Activated naive CD4-positive, alpha-beta T cell treated with anti-CD3 and anti-CD28 coated beads for 36 hours (primary cell): Measurements from ENCODE around the gene TULP3. TPM values are rescaled to one million over a fixed set of nuclear protein-coding genes. Genes with fewer than 3 reads are reported as not detected.
A peak's percentile ranks its signal among the peaks of the same experiment; 100 is the strongest.
"Not testable (repeated sequence)": the region's sequence is repeated elsewhere in the genome, so short reads cannot be mapped to it uniquely, and the experiment has no call there.

ENCODE experiments used
- CTCF ChIA-PET: fragments of 350-600 bp; sonication (Branson Sonifier 250); formaldehyde crosslinking; loops from one replicate; lab custom pipeline; 2021; ENCODE audit warnings: antibody characterized with exemption; lab: Charles Lee
- DNase-seq: peaks from one replicate; pipeline ENCODE4 v3.0.0-alpha.2; 2020
- H3K27ac Mint-ChIP-seq: one replicate; pipeline ENCODE4 v1.8.0; 2021; ENCODE audit warnings: mild to moderate bottlenecking, mixed read lengths
- H3K27me3 Mint-ChIP-seq: one replicate; pipeline ENCODE4 v1.8.0; 2021; ENCODE audit warnings: low read depth, mixed read lengths
- H3K36me3 Mint-ChIP-seq: one replicate; pipeline ENCODE4 v1.8.0; 2021; ENCODE audit warnings: low read depth, mixed read lengths
- H3K4me1 Mint-ChIP-seq: one replicate; pipeline ENCODE4 v1.8.0; 2021; ENCODE audit warnings: low read depth, mixed read lengths
- H3K4me3 Mint-ChIP-seq: one replicate; pipeline ENCODE4 v1.8.0; 2021; ENCODE audit warnings: mild to moderate bottlenecking, moderate library complexity, mixed read lengths
- H3K9me3 Mint-ChIP-seq: one replicate; pipeline ENCODE4 v1.8.0; 2021; ENCODE audit warnings: mixed read lengths
- intact Hi-C: fragments of 100-400 bp; cut with micrococcal nuclease; formaldehyde crosslinking; loops from one replicate; pipeline ENCODE4 v1.15.1; 2023
- total RNA-seq, 2 experiments: library from RNA; stranded (reverse); gene quantifications; one replicate each; pipeline ENCODE4 v1.2.3, GENCODE V29; 2021

Gene TULP3
- total RNA-seq, 2 experiments from 2014 or later, result 4.1 to 4.4 TPM

DNA sequence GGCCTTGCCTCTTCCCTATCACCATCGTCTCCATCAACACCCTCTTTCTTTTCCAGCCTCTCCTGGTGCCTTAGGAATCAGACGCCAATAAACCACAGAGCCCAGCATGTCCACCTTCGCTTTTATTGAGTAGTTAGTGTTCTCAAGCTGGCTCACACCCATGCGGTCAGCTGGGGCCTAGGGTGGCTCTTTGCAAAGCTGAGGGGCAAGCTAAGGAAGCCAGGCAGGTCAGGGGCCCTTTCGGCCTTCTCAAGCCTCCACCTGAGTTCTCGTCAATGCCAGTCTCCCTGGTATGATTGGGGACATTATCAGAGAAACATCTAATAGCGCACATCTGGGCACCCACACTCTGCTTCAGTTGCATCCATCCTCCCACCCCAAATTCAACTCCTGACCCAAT, 33.1 kb upstream of the TULP3 start:
- Mint-ChIP-seq H3K4me1 (peaks cover 2% of the 10 kb centered on the region), H3K27ac (no peak overlapping the region), H3K4me3 (no peak overlapping the region), H3K36me3 (peaks cover 24% of the 10 kb centered on the region), H3K27me3 (no peaks in the 10 kb centered on the region), H3K9me3 (no peaks in the 10 kb centered on the region)
- intact Hi-C loops, result no loop called here
- CTCF ChIA-PET, result interaction anchor here (1.1 to 1.6 kb wide), 2 partner anchors 10 to 87 kb away, joined by 3 to 4 read pairs; no protein-coding TSS in a partner anchor
- no peak for DNase-seq

DNA sequence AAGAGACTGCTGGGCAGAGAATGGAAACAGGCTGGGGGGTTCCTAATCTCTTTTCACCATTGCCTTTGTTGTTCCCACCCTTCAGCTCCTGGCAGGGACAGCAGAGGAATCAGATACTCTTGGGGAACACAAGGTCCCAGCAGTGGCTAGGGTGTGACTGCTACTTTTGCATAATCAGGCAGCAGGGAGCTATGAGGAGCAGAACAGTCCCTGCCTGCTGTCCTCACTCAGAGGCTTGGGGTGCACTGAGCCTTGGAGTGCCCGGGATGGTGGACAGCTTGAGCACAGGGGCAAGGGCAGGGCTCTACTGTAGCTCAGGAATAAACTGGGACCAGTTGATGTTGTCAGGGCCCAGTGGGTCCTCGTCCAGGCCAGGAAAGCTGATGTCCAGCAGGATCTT, 32.4 kb upstream of the TULP3 start:
- Mint-ChIP-seq H3K27ac (peak overlapping the region; percentile 41), H3K4me3 (no peak overlapping the region)
- intact Hi-C loops, result no loop called here

DNA sequence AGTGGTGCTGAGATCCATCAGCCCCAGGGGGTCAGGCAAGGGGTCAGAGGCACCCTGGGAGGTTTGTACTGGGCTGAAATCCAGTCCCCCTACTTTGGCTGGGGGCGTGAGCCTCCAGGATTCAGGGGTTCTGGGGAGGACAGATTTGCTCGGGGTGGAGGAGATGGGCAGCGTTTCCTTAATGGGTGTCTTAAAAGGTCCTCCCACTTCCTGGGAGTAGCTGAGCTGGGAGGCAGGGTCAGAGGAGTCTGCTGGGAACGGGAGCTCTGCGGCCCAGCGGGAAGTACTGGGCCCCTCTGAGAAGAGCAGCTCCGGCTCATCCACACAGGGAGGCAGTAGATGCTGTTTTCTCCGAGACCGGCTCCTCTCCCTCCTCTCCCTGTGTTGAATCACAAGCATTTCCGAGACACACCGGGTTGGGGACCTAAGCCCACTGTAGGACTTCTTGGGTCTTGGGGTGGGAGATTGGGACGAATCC, 31.7 kb upstream of the TULP3 start:
- Mint-ChIP-seq H3K27ac (peak overlapping the region; percentile 61), H3K36me3 (peaks cover 36% of the 10 kb centered on the region), H3K4me1 (no peaks in the 10 kb centered on the region), H3K27me3 (no peaks in the 10 kb centered on the region), H3K9me3 (no peaks in the 10 kb centered on the region), H3K4me3 (no peak overlapping the region)
- CTCF ChIA-PET, result interaction anchor here (0.6 to 1.6 kb wide), 2 partner anchors 9 to 86 kb away, joined by 3 to 4 read pairs; no protein-coding TSS in a partner anchor
- intact Hi-C loops, result no loop called here
- no peak for DNase-seq

More for the DNA sequence above, 32.4 kb upstream of the TULP3 start:
- DNase-seq, result no peak
- Mint-ChIP-seq H3K36me3 (peaks cover 31% of the 10 kb centered on the region), H3K9me3 (no peaks in the 10 kb centered on the region), H3K27me3 (no peaks in the 10 kb centered on the region), H3K4me1 (peaks cover 2% of the 10 kb centered on the region)
- CTCF ChIA-PET, result interaction anchor here (1.6 kb wide), 1 partner anchor 86 kb away, joined by 4 read pairs; no protein-coding TSS in a partner anchor

DNA sequence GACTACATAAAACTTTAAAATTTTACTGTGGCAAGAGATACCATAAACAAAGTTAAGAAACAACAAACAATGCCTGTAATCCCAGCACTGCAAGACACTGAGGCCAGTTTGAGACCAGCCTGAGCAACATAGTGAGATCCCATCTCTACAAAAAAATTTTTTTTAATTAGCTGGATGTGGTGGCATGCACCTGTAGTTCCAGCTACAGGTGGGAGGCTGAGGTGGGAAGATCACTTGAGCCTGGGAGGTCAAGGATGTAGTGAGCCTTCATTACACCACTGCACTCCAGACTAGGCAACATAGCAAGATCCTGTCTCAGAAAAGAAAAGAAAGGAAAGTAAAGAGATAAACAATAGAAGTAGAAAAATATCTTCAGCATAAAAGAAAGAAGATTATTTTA, 30.5 kb upstream of the TULP3 start:
- no peak for DNase-seq
- no peaks in the 10 kb centered on the region for H3K4me1 Mint-ChIP-seq
- no peaks in the 10 kb centered on the region for H3K9me3 Mint-ChIP-seq
- H3K36me3 Mint-ChIP-seq, result peaks cover 47% of the 10 kb centered on the region
- intact Hi-C loops, result no loop called here
- no peak overlapping the region for H3K27ac Mint-ChIP-seq
- no peaks in the 10 kb centered on the region for H3K27me3 Mint-ChIP-seq
- no peak overlapping the region for H3K4me3 Mint-ChIP-seq
- CTCF ChIA-PET, result no interaction called here

DNA sequence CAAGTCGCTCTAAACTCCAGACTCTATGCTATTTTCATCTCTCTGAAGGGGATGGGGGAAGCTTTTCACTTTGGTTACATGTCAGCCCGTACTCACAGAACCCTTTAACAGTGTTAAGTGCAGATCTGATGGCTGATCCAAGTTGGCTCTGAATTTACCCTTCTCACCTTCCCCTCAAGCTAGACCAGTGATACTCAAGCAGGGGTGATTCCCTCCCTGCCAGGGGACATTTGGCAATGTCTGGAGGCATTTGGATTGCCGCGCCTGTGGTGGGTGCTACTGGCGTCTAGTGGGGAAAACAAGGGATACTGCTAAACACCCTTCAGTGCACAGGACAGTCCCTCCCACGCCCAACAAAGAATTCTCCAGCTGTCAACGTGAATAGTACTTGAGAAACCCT, 27.8 kb upstream of the TULP3 start:
- no peaks in the 10 kb centered on the region for H3K4me1 Mint-ChIP-seq
- H3K27me3 Mint-ChIP-seq, result no peaks in the 10 kb centered on the region
- CTCF ChIA-PET, result interaction anchor here (1.0 to 1.7 kb wide), 3 partner anchors 9 to 82 kb away, joined by 4 to 9 read pairs (median 5); no protein-coding TSS in a partner anchor
- H3K4me3 Mint-ChIP-seq, result no peak overlapping the region
- intact Hi-C loops, result no loop called here
- no peak for DNase-seq
- H3K36me3 Mint-ChIP-seq, result peaks cover 64% of the 10 kb centered on the region
- H3K9me3 Mint-ChIP-seq, result no peaks in the 10 kb centered on the region
- H3K27ac Mint-ChIP-seq, result no peak overlapping the region

DNA sequence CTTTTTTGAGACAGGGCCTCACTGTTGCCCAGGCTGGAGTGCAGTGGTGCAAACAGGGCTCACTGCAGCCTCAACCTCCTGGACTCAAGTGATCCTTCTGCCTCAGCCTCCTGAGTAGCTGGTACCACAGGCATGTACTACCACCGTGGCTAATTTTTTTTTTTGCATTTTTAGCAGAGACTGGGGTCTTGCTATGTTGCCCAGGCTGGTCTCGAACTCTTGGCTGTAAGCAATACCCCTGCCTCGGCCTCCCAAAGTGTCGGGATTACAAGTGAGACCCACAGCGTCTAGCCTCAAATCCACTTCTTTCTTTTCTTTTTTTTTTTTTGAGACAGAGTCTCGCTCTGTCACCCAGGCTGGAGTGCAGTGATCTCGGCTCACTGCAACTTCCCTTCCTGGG, 27.3 kb upstream of the TULP3 start:
- H3K27ac Mint-ChIP-seq, H3K4me1 Mint-ChIP-seq, DNase-seq, H3K27me3 Mint-ChIP-seq, H3K9me3 Mint-ChIP-seq, intact Hi-C loops, H3K4me3 Mint-ChIP-seq: not testable (repeated sequence)
- H3K36me3 Mint-ChIP-seq, result peaks cover 68% of the 10 kb centered on the region
- CTCF ChIA-PET, result interaction anchor here (1.0 to 1.6 kb wide), 4 partner anchors 50 to 274 kb away, joined by 3 to 5 read pairs (median 4); no protein-coding TSS in a partner anchor

DNA sequence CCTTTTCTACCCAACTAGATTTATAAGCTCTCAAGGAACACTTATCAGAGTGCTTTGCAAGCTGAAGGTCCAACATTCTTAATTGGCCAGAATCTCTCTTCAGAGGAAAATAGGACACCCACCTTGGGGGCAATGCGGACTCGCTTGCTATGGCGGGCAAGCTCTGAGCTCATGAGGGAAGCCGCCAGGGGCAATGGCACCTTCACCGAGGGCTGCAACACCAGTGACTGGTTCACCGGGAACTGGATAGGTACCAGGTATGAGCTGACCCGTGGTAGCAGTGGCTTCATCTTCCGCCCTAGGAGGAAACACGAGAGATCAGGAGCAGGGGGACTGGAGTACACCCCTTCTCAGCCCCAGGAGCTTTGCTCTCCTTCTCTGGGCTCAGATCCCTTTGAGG, 26.5 kb upstream of the TULP3 start:
- CTCF ChIA-PET, result interaction anchor here (0.6 to 1.4 kb wide), 5 partner anchors 10 to 273 kb away, joined by 3 to 4 read pairs (median 3); no protein-coding TSS in a partner anchor
- no peak for DNase-seq
- Mint-ChIP-seq H3K9me3 (no peaks in the 10 kb centered on the region), H3K27ac (no peak overlapping the region), H3K36me3 (peaks cover 70% of the 10 kb centered on the region), H3K4me1 (peaks cover 9% of the 10 kb centered on the region), H3K27me3 (no peaks in the 10 kb centered on the region), H3K4me3 (no peak overlapping the region)
- intact Hi-C loops, result no loop called here

DNA sequence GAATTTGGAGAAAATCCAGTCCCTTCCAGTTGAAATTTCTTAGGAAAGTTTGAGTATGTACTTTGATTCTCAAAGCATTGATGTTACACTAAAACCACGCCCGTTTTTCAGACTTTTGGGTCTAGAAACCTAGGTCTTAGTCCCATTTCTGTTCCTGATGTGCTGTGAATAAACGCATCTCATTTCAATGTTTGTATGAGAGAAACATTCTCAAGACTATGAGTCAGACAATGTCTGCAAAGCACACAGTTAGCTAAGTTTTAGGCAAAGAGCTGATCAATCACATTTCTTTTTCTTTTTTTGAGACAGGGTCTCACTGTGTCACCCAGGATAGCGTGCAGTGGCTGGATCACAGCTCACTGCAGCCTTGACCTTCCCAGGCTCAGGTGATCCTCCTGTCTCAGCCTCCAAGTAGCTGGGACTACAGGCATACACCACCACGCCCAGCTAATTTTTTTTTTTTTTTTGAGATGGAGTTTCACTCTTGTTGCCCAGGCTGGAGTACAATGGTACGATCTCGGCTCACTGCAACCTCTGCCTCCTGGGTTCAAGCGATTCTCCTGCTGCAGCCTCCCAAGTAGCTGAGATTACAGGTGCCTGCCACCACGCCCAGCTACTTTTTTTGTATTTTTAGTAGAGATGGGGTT, 21.6 kb upstream of the TULP3 start:
- H3K4me3 Mint-ChIP-seq, H3K27ac Mint-ChIP-seq, H3K27me3 Mint-ChIP-seq, H3K9me3 Mint-ChIP-seq, DNase-seq, H3K4me1 Mint-ChIP-seq: not testable (repeated sequence)
- CTCF ChIA-PET, result interaction anchor here (0.6 to 1.9 kb wide), 2 partner anchors 14 to 74 kb away, joined by 3 to 5 read pairs; no protein-coding TSS in a partner anchor
- intact Hi-C loops, result loop anchor here (5.0 kb wide), 1 partner anchor 88 kb away; the partner anchor contains the start of gene TEAD4
- H3K36me3 Mint-ChIP-seq, result peaks cover 56% of the 10 kb centered on the region

DNA sequence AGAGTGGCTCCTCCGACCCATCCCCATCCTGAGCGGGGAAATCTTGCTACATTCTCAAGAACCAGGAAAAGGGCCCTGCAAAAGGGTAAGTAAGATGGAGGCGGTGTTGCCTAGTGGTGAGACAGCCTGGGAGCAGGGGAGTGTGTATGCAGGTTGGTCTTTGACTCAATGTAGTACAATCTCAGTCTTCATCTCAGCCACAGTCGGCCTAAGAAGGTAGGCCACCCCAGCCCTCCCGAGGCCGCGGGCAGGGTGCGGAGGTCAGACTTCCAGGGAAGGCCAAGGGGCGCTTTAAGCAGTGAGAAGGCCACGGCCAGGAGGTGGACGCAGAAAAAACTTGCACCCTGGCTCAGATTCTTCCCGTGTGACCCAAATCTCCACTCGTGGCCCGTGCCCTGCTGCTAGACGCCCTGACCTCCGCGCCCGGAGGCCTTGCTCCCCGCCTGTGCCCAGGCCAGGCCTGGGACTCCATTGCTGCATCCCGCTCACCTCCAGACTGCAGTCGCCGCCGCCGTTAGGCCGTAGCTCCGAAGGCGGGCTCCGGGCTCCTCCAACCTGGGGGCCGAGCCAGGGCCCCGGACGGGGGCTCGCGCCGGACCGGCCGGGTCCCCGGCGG, 14.2 kb upstream of the TULP3 start:
- peak; percentile 53 for DNase-seq
- CTCF ChIA-PET, result no interaction called here
- H3K4me1 Mint-ChIP-seq, result peaks cover 27% of the 10 kb centered on the region
- H3K4me3 Mint-ChIP-seq, result peak overlapping the region; percentile 89
- H3K9me3 Mint-ChIP-seq, result no peaks in the 10 kb centered on the region
- intact Hi-C loops, result loop anchor here (1.0 to 5.0 kb wide), 4 partner anchors 14 to 184 kb away; partner anchors contain the start of genes ITFG2 and TULP3
- H3K27me3 Mint-ChIP-seq, result no peaks in the 10 kb centered on the region
- peak overlapping the region; percentile 87 for H3K27ac Mint-ChIP-seq
- peaks cover 36% of the 10 kb centered on the region for H3K36me3 Mint-ChIP-seq

DNA sequence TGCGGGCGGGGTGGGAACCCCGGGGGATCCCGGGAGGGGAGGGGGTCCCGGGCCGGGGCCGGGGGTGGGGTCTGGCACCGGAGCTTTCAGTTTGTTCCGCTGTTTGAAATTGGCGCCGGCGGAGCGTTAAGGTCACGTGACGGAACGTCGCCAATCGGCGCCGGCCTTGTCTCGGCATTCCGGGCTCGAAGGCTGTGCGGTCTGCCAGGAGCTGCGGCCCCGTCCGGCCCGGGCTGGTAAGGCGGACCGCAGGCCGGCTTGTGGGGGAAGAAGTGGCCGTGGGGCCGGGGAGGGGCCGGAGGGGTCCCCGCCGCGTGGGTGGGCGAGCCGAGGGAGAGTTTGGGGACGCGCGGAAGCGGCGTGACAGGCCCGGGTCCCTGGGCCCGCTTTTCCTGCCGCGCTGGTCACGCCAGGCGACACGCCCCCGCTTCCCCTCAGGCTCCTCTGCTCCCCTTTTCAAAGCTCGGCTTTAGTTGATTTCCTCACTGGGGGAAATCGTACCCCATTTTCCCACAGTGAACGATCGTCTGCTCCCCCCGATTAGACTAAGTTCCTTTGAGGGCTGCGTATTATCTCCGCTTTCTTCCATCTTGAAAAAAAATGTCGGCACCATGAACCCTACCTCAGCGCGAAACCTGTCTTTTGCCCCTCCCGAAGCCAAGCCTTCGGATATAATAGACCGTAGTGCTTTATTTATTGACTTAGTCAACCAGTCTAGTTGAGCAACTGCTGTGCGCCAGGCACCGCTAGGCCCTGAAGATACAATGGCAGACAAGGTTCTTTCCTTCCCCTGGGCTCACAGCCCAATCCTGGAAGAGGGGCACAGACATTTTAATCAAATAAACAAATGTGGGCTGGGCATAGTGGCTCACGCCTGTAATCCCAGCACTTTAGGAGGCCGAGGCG, 13.4 kb upstream of the TULP3 start, which contains the start of the genes FOXM1 and RHNO1:
Gene FOXM1 (minus strand): TSS at position 128 of the 906 bp plus-strand sequence. CDS start 2,696 bp downstream, outside the sequence.
Gene RHNO1 (plus strand): TSS at position 177 of the 906 bp plus-strand sequence. CDS start 8,144 bp downstream, outside the sequence.
- Mint-ChIP-seq H3K27me3 (no peaks in the 10 kb centered on the region), H3K27ac (peak within 1 kb of the TSS; percentile 94), H3K4me1 (peaks cover 30% of the 10 kb centered on the region), H3K36me3 (peaks cover 34% of the 10 kb centered on the region), H3K4me3 (peak within 1 kb of the TSS; percentile 95), H3K9me3 (no peaks in the 10 kb centered on the region)
- intact Hi-C loops, result loop anchor here (1.0 to 5.0 kb wide), 4 partner anchors 13 to 185 kb away; partner anchors contain the start of genes ITFG2 and TULP3
- CTCF ChIA-PET, result interaction anchor here (0.7 kb wide), 1 partner anchor 102 kb away, joined by 3 read pairs; no protein-coding TSS in a partner anchor
- peak; percentile 89 for DNase-seq

DNA sequence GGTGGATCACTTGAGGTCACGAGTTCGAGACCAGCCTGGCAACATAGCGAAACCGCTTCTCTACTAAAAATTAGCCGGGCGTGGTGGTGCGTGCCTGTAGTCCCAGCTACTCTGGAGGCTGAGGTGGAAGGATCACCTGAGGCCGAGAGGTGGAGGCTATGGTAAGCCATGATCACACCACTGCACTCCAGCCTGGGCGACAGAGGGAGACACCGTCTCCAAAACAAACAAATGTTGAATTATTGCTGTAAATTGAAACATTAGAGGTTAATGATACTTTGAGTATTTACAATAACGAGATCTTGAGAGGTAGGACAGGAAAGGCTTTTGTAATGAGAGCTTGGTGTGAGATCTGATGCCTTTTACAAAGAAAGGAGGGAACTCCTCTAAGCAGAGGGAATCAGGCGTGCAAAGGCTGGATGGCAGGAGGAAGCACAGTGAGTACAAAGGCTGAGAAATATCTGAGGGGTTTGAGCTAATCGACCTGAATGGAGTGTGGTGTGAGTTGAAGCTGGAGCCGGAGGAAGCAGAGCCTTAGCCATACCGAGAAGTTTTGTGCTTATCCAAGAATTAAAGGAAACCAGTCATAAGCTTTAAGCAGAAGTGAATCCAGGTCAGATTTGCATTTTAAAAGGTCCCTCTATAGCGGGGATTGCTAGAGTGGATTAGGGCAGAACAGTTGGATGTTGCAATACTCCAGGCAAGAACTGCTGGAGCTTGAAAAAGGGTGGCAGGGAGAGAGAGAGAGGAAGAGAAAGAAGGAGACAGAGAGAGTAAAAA, 12.5 kb upstream of the TULP3 start:
- peaks cover 30% of the 10 kb centered on the region for H3K4me1 Mint-ChIP-seq
- H3K4me3 Mint-ChIP-seq, result peak overlapping the region; percentile 95
- CTCF ChIA-PET, result interaction anchor here (0.6 to 2.3 kb wide), 2 partner anchors 9 to 187 kb away, joined by 3 to 7 read pairs; no protein-coding TSS in a partner anchor

More for the DNA sequence above, 12.5 kb upstream of the TULP3 start:
- Mint-ChIP-seq H3K27ac (peak overlapping the region; percentile 94), H3K36me3 (peaks cover 34% of the 10 kb centered on the region), H3K27me3 (no peaks in the 10 kb centered on the region), H3K9me3 (no peaks in the 10 kb centered on the region)
- peak; percentile 15 for DNase-seq
- intact Hi-C loops, result loop anchor here (1.0 to 5.0 kb wide), 4 partner anchors 12 to 186 kb away; partner anchors contain the start of genes ITFG2 and TULP3
